ENCODE measurements around the gene CEACAM1. TPM values are rescaled to one million over a fixed set of nuclear protein-coding genes. Genes with fewer than 3 reads are reported as not detected.
"Not testable (repeated sequence)": the region's sequence is repeated elsewhere in the genome, so short reads cannot be mapped to it uniquely, and the experiment has no call there.

CEACAM1 gene
- polyA plus RNA-seq, 4 donors: 16.3 to 54.2 (median 32.9) TPM

GRCh38 chr19:42466521-42467182 lies 61.6 kb downstream of the CEACAM1 start:
- Histone ChIP-seq H3K4me3 (ENCODE audit: low read depth in 1 of 3, low read length in 3 of 3) (no peak overlapping the region), H3K27ac (ENCODE audit: low read depth in 1 of 3, low read length in 2 of 3) (peak overlapping the region in 1 of 3 donors; percentile 39), H3K27me3 (ENCODE audit: control insufficient read depth in 3 of 3, insufficient read depth in 3 of 3, low read length in 3 of 3) (no peaks in the 10 kb centered on the region), H3K9me3 (ENCODE audit: control insufficient read depth in 2 of 2, insufficient read depth in 1 of 2, low read depth in 1 of 2, low read length in 1 of 2) (no peaks in the 10 kb centered on the region), H3K36me3 (ENCODE audit: control insufficient read depth in 3 of 3, insufficient read depth in 2 of 3, low read depth in 1 of 3, low read length in 3 of 3) (no peaks in the 10 kb centered on the region), H3K4me1 (ENCODE audit: control insufficient read depth in 3 of 3, insufficient read depth in 2 of 3, low read depth in 1 of 3, low read length in 2 of 3) (peaks cover 3 to 11% (median 3%) of the 10 kb centered on the region in 3 donors)
- 56 to 77% (median 70%) methylated on average over 5 of the region's 5 CpGs for WGBS, 3 donors
- DNase-seq (no peak), FAIRE-seq (no peak)

- no peak for DNase-seq
- Histone ChIP-seq H3K4me1 (ENCODE audit: control insufficient read depth in 3 of 3, insufficient read depth in 2 of 3, low read depth in 1 of 3, low read length in 2 of 3) (peaks cover 3 to 11% (median 3%) of the 10 kb centered on the region in 3 donors), H3K27ac (ENCODE audit: low read depth in 1 of 3, low read length in 2 of 3) (peak overlapping the region in 1 of 3 donors; percentile 39), H3K27me3 (ENCODE audit: control insufficient read depth in 3 of 3, insufficient read depth in 3 of 3, low read length in 3 of 3) (no peaks in the 10 kb centered on the region), H3K36me3 (ENCODE audit: control insufficient read depth in 3 of 3, insufficient read depth in 2 of 3, low read depth in 1 of 3, low read length in 3 of 3) (no peaks in the 10 kb centered on the region), H3K9me3 (ENCODE audit: control insufficient read depth in 2 of 2, insufficient read depth in 1 of 2, low read depth in 1 of 2, low read length in 1 of 2) (no peaks in the 10 kb centered on the region), H3K4me3 (ENCODE audit: low read depth in 1 of 3, low read length in 3 of 3) (no peak overlapping the region)
- 72 to 76% (median 75%) methylated on average over 5 of the region's 5 CpGs for WGBS, 3 donors
- no peak for FAIRE-seq
Measured at GRCh38 chr19:42465827-42466280, 62.4 kb downstream of the CEACAM1 start.

GRCh38 chr19:42461700-42462324 lies 66.5 kb downstream of the CEACAM1 start:
- H3K27ac ChIP-seq (ENCODE audit: low read depth in 1 of 3, low read length in 2 of 3): no peak overlapping the region
- no peak for FAIRE-seq

DNA sequence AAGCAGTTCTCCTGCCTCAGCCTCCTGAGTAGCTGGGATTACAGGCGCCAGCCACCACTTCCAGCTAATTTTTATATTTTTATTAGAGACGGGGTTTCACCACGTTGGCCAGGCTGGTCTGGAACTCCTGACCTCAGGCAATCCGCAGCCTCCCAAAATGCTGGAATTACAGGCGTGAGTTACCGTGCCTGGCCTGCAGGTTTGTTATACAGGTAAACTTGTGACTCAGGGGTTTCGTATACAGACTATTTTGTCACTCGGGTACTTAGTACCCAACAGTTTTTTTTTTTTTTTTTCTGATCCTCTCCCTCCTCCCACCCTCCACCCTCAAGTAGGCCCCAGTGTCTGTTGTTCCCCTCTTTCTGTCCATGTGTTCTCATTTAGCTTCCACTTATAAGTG lies 67.0 kb downstream of the CEACAM1 start:
- H3K4me3 ChIP-seq (ENCODE audit: low read depth in 1 of 3, low read length in 3 of 3); H3K36me3 ChIP-seq (ENCODE audit: control insufficient read depth in 3 of 3, insufficient read depth in 2 of 3, low read depth in 1 of 3, low read length in 3 of 3); DNase-seq; H3K9me3 ChIP-seq (ENCODE audit: control insufficient read depth in 2 of 2, insufficient read depth in 1 of 2, low read depth in 1 of 2, low read length in 1 of 2); H3K27me3 ChIP-seq (ENCODE audit: control insufficient read depth in 3 of 3, insufficient read depth in 3 of 3, low read length in 3 of 3); FAIRE-seq; H3K27ac ChIP-seq (ENCODE audit: low read depth in 1 of 3, low read length in 2 of 3): not testable (repeated sequence)
- WGBS, 3 donors: 79 to 86% (median 82%) methylated on average over 8 of the region's 8 CpGs
- peaks cover 0 to 10% (median 0%) of the 10 kb centered on the region in 3 donors for H3K4me1 ChIP-seq (ENCODE audit: control insufficient read depth in 3 of 3, insufficient read depth in 2 of 3, low read depth in 1 of 3, low read length in 2 of 3)

More at GRCh38 chr19:42461700-42462324, 66.5 kb downstream of the CEACAM1 start:
- Histone ChIP-seq H3K27me3 (ENCODE audit: control insufficient read depth in 3 of 3, insufficient read depth in 3 of 3, low read length in 3 of 3) (no peaks in the 10 kb centered on the region), H3K4me3 (ENCODE audit: low read depth in 1 of 3, low read length in 3 of 3) (no peak overlapping the region), H3K9me3 (ENCODE audit: control insufficient read depth in 2 of 2, insufficient read depth in 1 of 2, low read depth in 1 of 2, low read length in 1 of 2) (no peaks in the 10 kb centered on the region), H3K4me1 (ENCODE audit: control insufficient read depth in 3 of 3, insufficient read depth in 2 of 3, low read depth in 1 of 3, low read length in 2 of 3) (peaks cover 0 to 8% (median 3%) of the 10 kb centered on the region in 3 donors), H3K36me3 (ENCODE audit: control insufficient read depth in 3 of 3, insufficient read depth in 2 of 3, low read depth in 1 of 3, low read length in 3 of 3) (no peaks in the 10 kb centered on the region)
- WGBS, 3 donors: 14 to 51% (median 49%) methylated on average over 4 of the region's 4 CpGs
- peak in 1 of 2 donors; percentile 19 for DNase-seq

DNA sequence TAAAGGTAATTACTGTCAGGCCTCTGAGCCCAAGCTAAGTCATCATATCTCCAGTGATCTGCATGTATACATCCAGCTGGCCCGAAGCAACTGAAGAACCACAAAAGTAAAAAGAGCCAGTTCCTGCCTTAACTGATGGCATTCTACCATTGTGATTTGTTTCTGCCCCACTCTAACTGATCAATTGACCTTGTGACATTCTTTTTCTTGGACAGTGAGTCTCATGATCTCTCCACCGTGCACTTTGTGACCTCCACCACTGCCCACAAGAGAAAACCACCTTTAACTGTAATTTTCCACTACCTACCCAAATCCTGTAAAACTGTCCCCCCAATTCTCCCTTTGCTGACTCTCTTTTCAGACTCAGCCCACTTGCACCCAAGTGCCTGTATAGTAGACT lies 68.4 kb downstream of the CEACAM1 start:
- Histone ChIP-seq H3K27ac (ENCODE audit: low read depth in 1 of 3, low read length in 2 of 3) (no peak overlapping the region), H3K36me3 (ENCODE audit: control insufficient read depth in 3 of 3, insufficient read depth in 2 of 3, low read depth in 1 of 3, low read length in 3 of 3) (no peaks in the 10 kb centered on the region), H3K9me3 (ENCODE audit: control insufficient read depth in 2 of 2, insufficient read depth in 1 of 2, low read depth in 1 of 2, low read length in 1 of 2) (no peaks in the 10 kb centered on the region), H3K27me3 (ENCODE audit: control insufficient read depth in 3 of 3, insufficient read depth in 3 of 3, low read length in 3 of 3) (no peaks in the 10 kb centered on the region), H3K4me1 (ENCODE audit: control insufficient read depth in 3 of 3, insufficient read depth in 2 of 3, low read depth in 1 of 3, low read length in 2 of 3) (peaks cover 3 to 18% (median 4%) of the 10 kb centered on the region in 3 donors), H3K4me3 (ENCODE audit: low read depth in 1 of 3, low read length in 3 of 3) (no peak overlapping the region)
- no peak for FAIRE-seq
- WGBS, 3 donors: 79 to 85% (median 81%) methylated on average over 2 of the region's 2 CpGs
- no peak for DNase-seq

Other genes with a start within 250 kb of the CEACAM1 start
- gene PRR19, start 226.3 kb downstream of the CEACAM1 start, polyA plus RNA-seq: 1 to 10 TPM in 2 of 4 donors, under 1 TPM in 2; 0.81 to 1.1 (median 0.99) TPM
- 10 to 100 TPM; 16.3 to 49.4 (median 26.9) TPM for gene PAFAH1B3, start 225.9 kb downstream of the CEACAM1 start, polyA plus RNA-seq
- gene TMEM145, start 215.2 kb downstream of the CEACAM1 start, polyA plus RNA-seq: 1 to 10 TPM in 1 of 4 donors, under 1 TPM in 1, not detected in 2; 0.83 to 1.1 TPM
- gene MEGF8, start 202.8 kb downstream of the CEACAM1 start, polyA plus RNA-seq: 10 to 100 TPM in 2 of 4 donors, 1 to 10 TPM in 2; 2.4 to 26.7 (median 6.9) TPM
- gene CNFN, start 138.2 kb downstream of the CEACAM1 start, polyA plus RNA-seq: 10 to 100 TPM in 1 of 4 donors, 1 to 10 TPM in 3; 5.8 to 28.1 (median 9.0) TPM
- gene LIPE, start 101.1 kb downstream of the CEACAM1 start, polyA plus RNA-seq: 10 to 100 TPM; 10.1 to 40.2 (median 19.7) TPM
- gene CXCL17, start 85.5 kb downstream of the CEACAM1 start, polyA plus RNA-seq: 1 to 10 TPM in 2 of 4 donors, under 1 TPM in 2; 0.12 to 1.6 (median 0.89) TPM
- under 1 TPM in 1 of 4 donors, not detected in 3; 0.04 TPM for gene CEACAM8, start 66.4 kb upstream of the CEACAM1 start, polyA plus RNA-seq
- under 1 TPM in 1 of 4 donors, not detected in 3; 0.03 TPM for gene PSG3, start 212.0 kb upstream of the CEACAM1 start, polyA plus RNA-seq
- gene PSG8, start 237.2 kb upstream of the CEACAM1 start, polyA plus RNA-seq: not detected

Data from small intestine (tissue), 7 donors.